GM15510 (cell line): Measurements from ENCODE around the gene DAP.

ENCODE experiments used
- POLR2A ChIP-seq: IDR thresholded peaks from 3 replicates; pipeline ENCODE4 v1.6.1; 2011; ENCODE audit warnings: borderline replicate concordance; ENCODE audit not compliant: insufficient read length; ENCODE audit errors: extremely low read depth

DAP gene

DNA sequence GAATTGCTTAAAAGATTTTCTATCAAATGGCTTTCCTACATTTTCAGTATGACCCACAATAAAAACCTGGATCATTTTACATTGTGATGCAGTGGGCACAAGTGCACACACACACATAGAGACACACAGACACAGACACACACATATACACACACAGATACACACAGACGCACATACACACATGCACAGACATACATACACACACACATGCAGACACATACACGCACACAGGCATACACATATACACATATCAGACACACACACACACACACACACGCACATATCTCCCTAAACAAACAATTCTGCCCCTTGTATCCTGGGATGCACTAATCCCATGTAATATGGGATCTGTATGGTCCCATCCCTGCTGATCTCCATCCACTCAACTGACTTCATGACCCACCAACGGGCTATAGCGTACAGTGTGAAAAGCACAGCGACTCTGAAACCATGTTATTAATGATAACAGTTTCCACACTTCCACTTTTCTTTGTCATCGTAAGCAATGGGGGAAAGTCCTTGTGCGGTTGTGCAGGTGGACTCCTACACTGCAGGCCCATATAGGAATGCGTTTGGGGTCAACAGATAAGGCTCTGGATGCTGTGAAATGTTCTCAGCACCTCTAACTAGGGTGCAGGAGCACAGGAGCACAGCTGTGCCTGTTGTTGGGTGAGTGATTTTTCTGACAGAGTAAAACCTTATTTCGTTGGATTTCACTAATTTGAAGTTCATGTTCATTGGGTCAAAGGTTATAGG is 52.7 kb downstream of the DAP start:
- no peak for TF ChIP-seq POLR2A

DNA sequence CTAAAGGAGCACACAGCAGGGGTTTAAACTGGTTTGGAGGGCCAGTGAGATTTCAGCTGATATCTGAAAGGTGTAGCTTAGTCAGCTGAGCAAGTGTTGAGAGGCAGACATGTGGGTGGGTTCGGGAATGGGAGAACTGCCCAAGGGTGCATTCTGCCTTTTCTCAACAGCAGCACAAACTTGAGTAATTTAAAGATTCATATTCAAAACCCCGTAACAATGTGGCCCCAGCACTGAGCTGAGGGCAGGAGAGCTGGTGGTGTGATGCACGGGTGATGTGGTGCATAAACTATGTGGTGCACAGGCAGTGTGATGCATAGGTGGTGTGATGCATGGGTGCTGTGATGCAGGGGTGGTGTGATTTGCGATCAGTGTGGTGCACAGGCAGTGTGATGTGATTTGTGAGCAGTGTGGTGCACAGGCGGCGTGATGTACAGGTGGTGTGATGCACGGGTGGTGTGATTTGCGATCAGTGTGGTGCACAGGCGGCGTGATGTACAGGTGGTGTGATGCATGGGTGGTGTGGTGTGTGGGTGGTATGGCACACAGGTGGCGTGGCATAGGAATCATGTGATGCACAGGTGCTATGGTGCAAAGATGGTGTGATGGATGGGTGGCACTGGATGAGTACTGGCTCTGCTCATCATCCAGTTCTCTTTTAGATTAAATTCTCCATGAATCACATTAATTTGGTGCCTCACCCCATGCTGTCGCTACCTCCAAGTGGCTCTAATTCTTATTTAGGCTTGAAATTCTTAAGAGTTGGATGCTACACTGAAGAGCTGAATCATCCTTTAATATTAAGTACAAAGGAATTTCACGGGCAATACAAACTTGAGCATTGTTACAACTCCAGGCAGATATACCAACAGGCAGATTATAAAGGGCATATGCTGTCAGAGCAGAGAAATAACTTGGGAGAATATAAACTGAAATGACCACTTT is 53.6 kb downstream of the DAP start:
- no peak for TF ChIP-seq POLR2A

- TF ChIP-seq POLR2A = no peak
Measured at GRCh38 chr5:10706326-10706725, 54.7 kb downstream of the DAP start.

GRCh38 chr5:10705747-10706146 is 55.3 kb downstream of the DAP start:
- TF ChIP-seq POLR2A = no peak

DNA sequence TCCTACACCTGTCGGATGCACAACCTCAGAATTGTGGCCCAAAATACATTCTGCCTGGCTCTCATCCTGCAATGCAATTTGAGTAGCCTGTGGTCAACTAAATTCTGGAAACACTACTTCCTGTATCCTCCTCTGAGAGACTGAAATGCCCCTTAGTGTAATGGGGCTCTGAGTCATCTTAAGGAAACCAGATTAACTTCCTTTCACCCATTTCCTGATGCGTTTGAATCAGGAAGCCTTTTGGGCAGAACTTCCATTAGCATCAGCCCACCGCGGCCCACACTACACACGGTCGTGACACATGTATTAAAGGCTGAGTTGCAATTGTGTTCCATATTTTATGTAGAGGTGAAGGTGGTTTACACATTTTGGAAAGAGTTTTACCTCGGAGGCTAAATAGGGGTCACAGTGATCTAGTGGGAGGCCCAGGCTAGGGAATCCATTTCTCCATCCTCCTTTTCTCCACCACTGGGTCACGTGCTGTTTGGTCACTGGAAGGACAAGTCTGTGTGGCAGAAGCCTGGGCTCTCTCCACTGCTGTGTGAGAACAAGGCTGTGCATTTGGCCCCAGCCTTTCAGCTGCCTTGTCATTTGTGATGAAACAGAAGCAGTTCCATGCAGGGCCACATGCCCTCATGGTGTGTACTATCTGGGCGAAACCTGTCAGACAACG is 55.9 kb downstream of the DAP start:
- TF ChIP-seq POLR2A = no peak

GRCh38 chr5:10703676-10704075 is 57.4 kb downstream of the DAP start:
- no peak for TF ChIP-seq POLR2A

GRCh38 chr5:10702911-10703491 is 58.0 kb downstream of the DAP start:
- no peak for TF ChIP-seq POLR2A

GRCh38 chr5:10702040-10702629 is 58.9 kb downstream of the DAP start:
- no peak for TF ChIP-seq POLR2A

DNA sequence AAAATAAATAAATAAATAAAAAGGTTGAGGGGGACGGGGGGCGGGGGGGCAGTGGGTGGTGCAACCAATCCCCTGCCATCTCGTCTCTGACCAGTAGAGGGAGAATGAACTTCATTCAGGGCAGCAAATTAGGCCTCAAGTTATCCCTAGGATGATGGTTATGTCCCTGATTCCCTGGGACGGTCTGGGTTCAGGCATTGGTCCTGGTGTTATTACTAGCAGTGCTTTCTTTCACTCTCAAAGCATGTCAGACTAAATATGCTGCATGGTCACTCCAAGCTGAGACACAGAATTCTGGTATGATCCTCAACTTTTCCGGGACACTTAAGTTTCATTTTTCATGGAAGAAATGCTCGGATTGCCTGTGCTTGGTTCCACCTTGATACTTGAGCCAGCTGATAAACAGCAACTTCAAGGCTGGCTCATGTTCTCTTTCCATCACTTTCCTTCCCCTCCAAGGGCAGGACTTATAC is 59.4 kb downstream of the DAP start:
- no peak for TF ChIP-seq POLR2A

DNA sequence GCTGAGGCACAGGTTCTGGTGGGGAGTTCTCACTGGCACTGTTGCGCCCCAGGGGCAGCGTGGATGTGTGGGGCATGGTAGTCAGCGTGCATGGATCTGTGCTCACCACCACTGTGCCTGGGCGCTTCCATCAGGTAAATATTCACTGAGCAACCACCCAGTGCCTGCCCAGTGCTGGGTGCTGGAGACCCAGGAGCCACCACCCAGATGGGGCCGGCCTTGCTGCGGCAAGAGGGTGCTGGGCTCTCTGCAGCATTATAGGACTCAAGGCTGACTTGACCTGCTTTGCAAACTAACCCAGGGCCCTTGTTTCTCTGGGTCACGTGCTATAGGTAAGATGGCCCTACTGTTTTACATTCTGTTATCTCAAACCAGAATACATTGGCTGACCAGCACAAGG is 60.5 kb downstream of the DAP start:
- no peak for TF ChIP-seq POLR2A

DNA sequence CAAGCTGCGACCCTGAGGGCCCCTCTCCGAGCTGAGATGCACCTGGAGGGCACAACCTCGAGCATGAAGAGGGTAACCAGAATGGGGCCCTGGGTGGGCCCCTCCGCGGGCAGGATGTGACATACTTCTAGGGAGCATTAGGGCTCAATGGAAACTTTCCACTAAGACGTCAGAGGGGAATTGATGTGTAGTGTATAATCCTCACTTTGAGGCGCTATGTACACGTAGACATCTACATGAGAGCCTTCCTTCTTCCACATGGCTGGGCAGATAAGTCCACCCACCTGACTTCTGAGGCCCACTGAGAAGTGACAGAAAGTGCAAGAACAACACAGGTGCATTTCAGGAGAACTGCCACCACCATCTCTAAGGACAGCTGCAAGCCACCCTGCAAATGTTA is 61.0 kb downstream of the DAP start:
- no peak for TF ChIP-seq POLR2A

- no peak for TF ChIP-seq POLR2A
Measured at GRCh38 chr5:10699281-10699874, 61.7 kb downstream of the DAP start.

- TF ChIP-seq POLR2A = no peak
Measured at GRCh38 chr5:10695759-10696543, 65.1 kb downstream of the DAP start.

- no peak for TF ChIP-seq POLR2A
Measured at GRCh38 chr5:10695055-10695649, 65.9 kb downstream of the DAP start.
